Measurements from ENCODE around the gene SMARCD3. TPM values are rescaled to one million over a fixed set of nuclear protein-coding genes. Genes with fewer than 3 reads are reported as not detected.

Gene SMARCD3
- total and polyA plus RNA-seq, 9 of the 15 experiments (the other 6 are each of a cell fraction or from before 2014, with no cell fraction given): 0.43 to 3.6 (median 2.6) TPM

DNA sequence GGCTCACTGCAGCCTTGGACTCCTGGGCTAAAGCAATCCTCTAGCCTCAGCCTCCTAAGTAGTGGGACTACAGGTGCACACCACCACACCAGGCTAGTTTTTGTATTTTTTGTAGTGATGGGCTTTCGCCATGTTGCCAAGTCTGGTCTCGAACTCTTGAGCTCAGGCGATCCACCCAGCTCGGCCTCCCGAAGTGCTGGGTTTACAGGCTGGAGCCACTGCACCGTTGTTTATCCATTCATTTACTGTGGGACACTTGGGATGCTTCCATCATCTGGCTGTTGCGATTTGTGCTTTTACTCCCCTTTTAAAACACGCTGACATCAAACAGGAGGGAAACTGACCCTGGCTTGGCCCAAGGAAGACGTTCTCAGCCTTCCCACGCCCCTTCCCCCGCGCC is 30.5 kb upstream of the SMARCD3 start (continued):
- TF ChIP-seq, protein P1, sequence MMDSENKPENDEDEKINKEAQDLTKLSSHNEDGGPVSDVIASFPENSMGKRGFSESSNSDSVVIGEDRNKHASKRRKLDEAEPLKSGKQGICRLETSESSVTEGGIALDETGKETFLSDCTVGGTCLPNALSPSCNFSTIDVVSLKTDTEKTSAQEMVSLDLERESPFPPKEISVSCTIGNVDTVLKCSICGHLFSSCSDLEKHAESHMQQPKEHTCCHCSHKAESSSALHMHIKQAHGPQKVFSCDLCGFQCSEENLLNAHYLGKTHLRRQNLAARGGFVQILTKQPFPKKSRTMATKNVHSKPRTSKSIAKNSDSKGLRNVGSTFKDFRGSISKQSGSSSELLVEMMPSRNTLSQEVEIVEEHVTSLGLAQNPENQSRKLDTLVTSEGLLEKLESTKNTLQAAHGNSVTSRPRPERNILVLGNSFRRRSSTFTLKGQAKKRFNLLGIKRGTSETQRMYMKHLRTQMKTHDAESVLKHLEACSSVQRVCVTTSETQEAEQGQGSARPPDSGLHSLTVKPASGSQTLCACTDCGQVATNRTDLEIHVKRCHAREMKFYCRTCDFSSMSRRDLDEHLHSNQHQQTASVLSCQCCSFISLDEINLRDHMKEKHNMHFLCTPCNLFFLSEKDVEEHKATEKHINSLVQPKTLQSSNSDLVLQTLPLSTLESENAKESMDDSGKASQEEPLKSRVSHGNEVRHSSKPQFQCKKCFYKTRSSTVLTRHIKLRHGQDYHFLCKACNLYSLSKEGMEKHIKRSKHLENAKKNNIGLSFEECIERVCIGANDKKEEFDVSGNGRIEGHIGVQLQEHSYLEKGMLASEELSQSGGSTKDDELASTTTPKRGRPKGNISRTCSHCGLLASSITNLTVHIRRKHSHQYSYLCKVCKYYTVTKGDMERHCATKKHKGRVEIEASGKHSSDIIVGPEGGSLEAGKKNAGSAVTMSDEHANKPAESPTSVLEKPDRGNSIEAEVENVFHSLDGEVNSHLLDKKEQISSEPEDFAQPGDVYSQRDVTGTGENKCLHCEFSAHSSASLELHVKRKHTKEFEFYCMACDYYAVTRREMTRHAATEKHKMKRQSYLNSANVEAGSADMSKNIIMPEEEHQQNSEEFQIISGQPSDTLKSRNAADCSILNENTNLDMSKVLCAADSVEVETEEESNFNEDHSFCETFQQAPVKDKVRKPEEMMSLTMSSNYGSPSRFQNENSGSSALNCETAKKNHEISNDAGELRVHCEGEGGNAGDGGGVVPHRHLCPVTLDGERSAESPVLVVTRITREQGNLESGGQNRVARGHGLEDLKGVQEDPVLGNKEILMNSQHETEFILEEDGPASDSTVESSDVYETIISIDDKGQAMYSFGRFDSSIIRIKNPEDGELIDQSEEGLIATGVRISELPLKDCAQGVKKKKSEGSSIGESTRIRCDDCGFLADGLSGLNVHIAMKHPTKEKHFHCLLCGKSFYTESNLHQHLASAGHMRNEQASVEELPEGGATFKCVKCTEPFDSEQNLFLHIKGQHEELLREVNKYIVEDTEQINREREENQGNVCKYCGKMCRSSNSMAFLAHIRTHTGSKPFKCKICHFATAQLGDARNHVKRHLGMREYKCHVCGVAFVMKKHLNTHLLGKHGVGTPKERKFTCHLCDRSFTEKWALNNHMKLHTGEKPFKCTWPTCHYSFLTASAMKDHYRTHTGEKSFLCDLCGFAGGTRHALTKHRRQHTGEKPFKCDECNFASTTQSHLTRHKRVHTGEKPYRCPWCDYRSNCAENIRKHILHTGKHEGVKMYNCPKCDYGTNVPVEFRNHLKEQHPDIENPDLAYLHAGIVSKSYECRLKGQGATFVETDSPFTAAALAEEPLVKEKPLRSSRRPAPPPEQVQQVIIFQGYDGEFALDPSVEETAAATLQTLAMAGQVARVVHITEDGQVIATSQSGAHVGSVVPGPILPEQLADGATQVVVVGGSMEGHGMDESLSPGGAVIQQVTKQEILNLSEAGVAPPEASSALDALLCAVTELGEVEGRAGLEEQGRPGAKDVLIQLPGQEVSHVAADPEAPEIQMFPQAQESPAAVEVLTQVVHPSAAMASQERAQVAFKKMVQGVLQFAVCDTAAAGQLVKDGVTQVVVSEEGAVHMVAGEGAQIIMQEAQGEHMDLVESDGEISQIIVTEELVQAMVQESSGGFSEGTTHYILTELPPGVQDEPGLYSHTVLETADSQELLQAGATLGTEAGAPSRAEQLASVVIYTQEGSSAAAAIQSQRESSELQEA (IDR thresholded peaks at IDR 0.05; ENCODE audit: low read depth): no peak
- TF ChIP-seq EZH2 (IDR thresholded peaks at IDR 0.05; ENCODE audit: borderline replicate concordance, low read depth, low read length): no peak
- no peak for TF ChIP-seq MYC (IDR thresholded peaks at IDR 0.05; ENCODE audit: low read depth, low read length)
- TF ChIP-seq MYC (CRISPR knock-in tag; IDR thresholded peaks at IDR 0.05; ENCODE audit: borderline replicate concordance, low read depth): no peak
- no peak for TF ChIP-seq HOXB6 (CRISPR knock-in tag; IDR thresholded peaks at IDR 0.05; ENCODE audit: borderline replicate concordance)
- no peak for TF ChIP-seq ZNF324 (CRISPR knock-in tag; IDR thresholded peaks at IDR 0.05)
- TF ChIP-seq BRD4 (IDR thresholded peaks at IDR 0.05): no peak
- TF ChIP-seq ZNF263 (CRISPR knock-in tag; IDR thresholded peaks at IDR 0.05; ENCODE audit: borderline replicate concordance): no peak
- TF ChIP-seq, protein P2, sequence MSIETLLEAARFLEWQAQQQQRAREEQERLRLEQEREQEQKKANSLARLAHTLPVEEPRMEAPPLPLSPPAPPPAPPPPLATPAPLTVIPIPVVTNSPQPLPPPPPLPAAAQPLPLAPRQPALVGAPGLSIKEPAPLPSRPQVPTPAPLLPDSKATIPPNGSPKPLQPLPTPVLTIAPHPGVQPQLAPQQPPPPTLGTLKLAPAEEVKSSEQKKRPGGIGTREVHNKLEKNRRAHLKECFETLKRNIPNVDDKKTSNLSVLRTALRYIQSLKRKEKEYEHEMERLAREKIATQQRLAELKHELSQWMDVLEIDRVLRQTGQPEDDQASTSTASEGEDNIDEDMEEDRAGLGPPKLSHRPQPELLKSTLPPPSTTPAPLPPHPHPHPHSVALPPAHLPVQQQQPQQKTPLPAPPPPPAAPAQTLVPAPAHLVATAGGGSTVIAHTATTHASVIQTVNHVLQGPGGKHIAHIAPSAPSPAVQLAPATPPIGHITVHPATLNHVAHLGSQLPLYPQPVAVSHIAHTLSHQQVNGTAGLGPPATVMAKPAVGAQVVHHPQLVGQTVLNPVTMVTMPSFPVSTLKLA (conservative IDR thresholded peaks at IDR 0.05): no peak

Data from K562 (cell line).